B cell (primary cell): ENCODE results near the gene PDE11A.

Experiments
- EZH2 ChIP-seq: IDR thresholded peaks from 2 replicates; pipeline ENCODE4 v1.6.1; 2012; ENCODE audit warnings: borderline replicate concordance, low read depth, mild to moderate bottlenecking, moderate library complexity, low read length; ENCODE audit not compliant: insufficient read depth, poor library complexity, severe bottlenecking
- TF ChIP-seq, protein P1 (sequence below): fragments of 200-600 bp; IDR thresholded peaks from one replicate; pipeline ENCODE4 v1.8.0; 2022; ENCODE audit warnings: antibody characterized with exemption, mild to moderate bottlenecking

DNA sequence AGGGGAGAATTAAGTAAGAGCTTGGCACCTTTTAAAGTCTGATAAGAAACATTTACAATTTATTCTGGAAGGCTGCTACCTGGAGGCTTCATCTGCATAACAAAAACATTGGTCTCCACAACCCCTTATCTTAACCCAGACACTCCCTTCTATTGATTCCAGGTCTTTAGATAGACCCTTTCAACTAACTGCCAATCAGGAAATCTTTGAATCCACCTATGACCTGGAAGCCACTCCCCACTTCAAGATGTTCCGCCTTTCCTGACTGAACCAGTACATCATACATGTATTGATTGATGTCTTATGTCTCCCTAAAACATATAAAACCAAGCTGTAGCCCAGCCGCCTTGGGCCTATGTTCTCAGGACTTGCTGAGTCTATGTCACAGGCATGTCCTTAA lies 390.6 kb downstream of the PDE11A start:
- TF ChIP-seq, protein P1, sequence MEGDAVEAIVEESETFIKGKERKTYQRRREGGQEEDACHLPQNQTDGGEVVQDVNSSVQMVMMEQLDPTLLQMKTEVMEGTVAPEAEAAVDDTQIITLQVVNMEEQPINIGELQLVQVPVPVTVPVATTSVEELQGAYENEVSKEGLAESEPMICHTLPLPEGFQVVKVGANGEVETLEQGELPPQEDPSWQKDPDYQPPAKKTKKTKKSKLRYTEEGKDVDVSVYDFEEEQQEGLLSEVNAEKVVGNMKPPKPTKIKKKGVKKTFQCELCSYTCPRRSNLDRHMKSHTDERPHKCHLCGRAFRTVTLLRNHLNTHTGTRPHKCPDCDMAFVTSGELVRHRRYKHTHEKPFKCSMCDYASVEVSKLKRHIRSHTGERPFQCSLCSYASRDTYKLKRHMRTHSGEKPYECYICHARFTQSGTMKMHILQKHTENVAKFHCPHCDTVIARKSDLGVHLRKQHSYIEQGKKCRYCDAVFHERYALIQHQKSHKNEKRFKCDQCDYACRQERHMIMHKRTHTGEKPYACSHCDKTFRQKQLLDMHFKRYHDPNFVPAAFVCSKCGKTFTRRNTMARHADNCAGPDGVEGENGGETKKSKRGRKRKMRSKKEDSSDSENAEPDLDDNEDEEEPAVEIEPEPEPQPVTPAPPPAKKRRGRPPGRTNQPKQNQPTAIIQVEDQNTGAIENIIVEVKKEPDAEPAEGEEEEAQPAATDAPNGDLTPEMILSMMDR: no peak
- no peak for TF ChIP-seq EZH2
